Measurements from ENCODE around the gene TSPAN3.

- TF ChIP-seq POLR2AphosphoS5 (IDR thresholded peaks at IDR 0.05) (no peak), POLR2A (IDR thresholded peaks at IDR 0.05) (no peak)
- TF ChIP-seq, protein P1, sequence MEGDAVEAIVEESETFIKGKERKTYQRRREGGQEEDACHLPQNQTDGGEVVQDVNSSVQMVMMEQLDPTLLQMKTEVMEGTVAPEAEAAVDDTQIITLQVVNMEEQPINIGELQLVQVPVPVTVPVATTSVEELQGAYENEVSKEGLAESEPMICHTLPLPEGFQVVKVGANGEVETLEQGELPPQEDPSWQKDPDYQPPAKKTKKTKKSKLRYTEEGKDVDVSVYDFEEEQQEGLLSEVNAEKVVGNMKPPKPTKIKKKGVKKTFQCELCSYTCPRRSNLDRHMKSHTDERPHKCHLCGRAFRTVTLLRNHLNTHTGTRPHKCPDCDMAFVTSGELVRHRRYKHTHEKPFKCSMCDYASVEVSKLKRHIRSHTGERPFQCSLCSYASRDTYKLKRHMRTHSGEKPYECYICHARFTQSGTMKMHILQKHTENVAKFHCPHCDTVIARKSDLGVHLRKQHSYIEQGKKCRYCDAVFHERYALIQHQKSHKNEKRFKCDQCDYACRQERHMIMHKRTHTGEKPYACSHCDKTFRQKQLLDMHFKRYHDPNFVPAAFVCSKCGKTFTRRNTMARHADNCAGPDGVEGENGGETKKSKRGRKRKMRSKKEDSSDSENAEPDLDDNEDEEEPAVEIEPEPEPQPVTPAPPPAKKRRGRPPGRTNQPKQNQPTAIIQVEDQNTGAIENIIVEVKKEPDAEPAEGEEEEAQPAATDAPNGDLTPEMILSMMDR (IDR thresholded peaks at IDR 0.05) = no peak
Observed at GRCh38 chr15:77020348-77021087, 50.4 kb downstream of the TSPAN3 start.

Measured in breast epithelium (tissue), 3 donors.